Upper lobe of left lung (tissue), 6 donors: ENCODE results near the gene COMMD4. TPM values are rescaled to one million over a fixed set of nuclear protein-coding genes. Genes with fewer than 3 reads are reported as not detected.

Experiments
- ATAC-seq, 2 donors: fragments of 200-7000 bp; cut with Tn5 transposase; one replicate each; pipeline ENCODE4 v1.9.1; 2022; ENCODE audit warnings: mild to moderate bottlenecking in 2 of 2, moderate library complexity in 2 of 2; ENCODE audit not compliant: low FRiP score in 2 of 2
- DNase-seq, 2 donors: peaks; one replicate each; pipeline ENCODE4 v3.0.0-alpha.2; 2019 to 2020
- H3K27ac ChIP-seq, 4 donors: fragments of 200-600 bp; sonication (generic); one replicate each; pipeline ENCODE4 v1.5.1; 2016 to 2019
- H3K27me3 ChIP-seq, 4 donors: fragments of 200-600 bp; sonication (generic); one replicate each; pipeline ENCODE4 v1.5.1; 2017 to 2019
- H3K36me3 ChIP-seq, 4 donors: fragments of 200-600 bp; sonication (generic); one replicate each; pipeline ENCODE4 v1.5.1; 2016 to 2019
- H3K4me1 ChIP-seq, 4 donors: fragments of 200-600 bp; sonication (generic); one replicate each; pipeline ENCODE4 v1.5.1; 2018 to 2019
- H3K4me3 ChIP-seq, 4 donors: fragments of 200-600 bp; sonication (generic); one replicate each; pipeline ENCODE4 v1.5.1; 2017 to 2019; ENCODE audit warnings: mild to moderate bottlenecking in 2 of 4, moderate library complexity in 1 of 4
- H3K9me3 ChIP-seq, 4 donors: fragments of 200-600 bp; sonication (generic); one replicate each; pipeline ENCODE4 v1.5.1; 2018 to 2019
- EP300 ChIP-seq, 4 donors: sonication (generic); formaldehyde crosslinking; IDR thresholded peaks; one replicate each; pipeline ENCODE4 v1.5.1; 2017; ENCODE audit warnings: antibody characterized with exemption in 4 of 4, control low read depth in 2 of 4
- POLR2A ChIP-seq, 4 donors: fragments of 450-650 bp; IDR thresholded peaks; one replicate each; pipeline ENCODE4 v1.5.1; 2016 to 2017; ENCODE audit warnings: antibody characterized with exemption in 4 of 4, mild to moderate bottlenecking in 2 of 4
- POLR2AphosphoS5 ChIP-seq, 2 donors: sonication (generic); formaldehyde crosslinking; IDR thresholded peaks; one replicate each; pipeline ENCODE4 v1.5.1; 2017; ENCODE audit warnings: antibody characterized with exemption in 2 of 2
- WGBS, 2 donors: methylation state at CpG; one replicate each; pipeline ENCODE4 v1.1.5; 2017 to 2018; 5-methylcytosine and 5-hydroxymethylcytosine counted together
- total RNA-seq, 6 donors: library from RNA; depleted of rRNA in 4 of 6; stranded (reverse); fragments of >200 nt in 4 of 6; gene quantifications; one replicate each; pipeline versions ENCODE4 v1.1.0 to v1.2.1, GENCODE V29; 2016 to 2021
- TF ChIP-seq, protein P1 (sequence below), 6 experiments: fragments of 450-650 bp in 4 of 6; fragments of 200-600 bp in 2 of 6; sonication (generic) in 2 of 6; IDR thresholded peaks; one replicate each; pipeline ENCODE4 v1.5.1; 2016 to 2019; ENCODE audit warnings: antibody characterized with exemption in 6 of 6
- donor health status: DM: no; HTN: no; CAD: no; lungs with moderate emphysema.
- donor health status: DM: no; HTN: yes; CAD: no; lungs with severe emphysema.

COMMD4 gene
- total RNA-seq, 6 donors from 2014 or later: 28.7 to 104 (median 76.0) TPM

DNA sequence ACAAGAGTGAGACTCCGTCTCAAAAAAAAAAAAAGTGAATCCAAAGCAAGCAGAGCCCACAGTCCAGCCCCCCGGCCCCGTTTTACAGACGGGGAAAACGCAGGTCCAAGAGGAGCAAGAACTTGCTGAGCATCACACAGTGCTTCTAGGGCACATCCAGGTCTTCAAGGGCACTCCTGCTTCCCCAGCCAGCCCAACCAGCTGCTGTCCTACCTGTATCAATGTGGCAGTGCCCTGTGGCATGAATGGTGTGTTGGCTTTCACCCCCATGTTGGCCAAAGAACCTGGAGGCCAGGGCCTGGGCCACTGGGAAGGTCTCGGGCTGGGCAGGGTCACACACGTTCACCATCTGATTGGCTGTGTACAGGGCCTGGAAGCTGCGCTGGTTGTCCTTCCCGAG lies 27.9 kb downstream of the COMMD4 start:
- ATAC-seq: no peak
- Histone ChIP-seq H3K36me3 (peaks cover 6 to 86% (median 76%) of the 10 kb centered on the region in 4 donors), H3K27me3 (no peaks in the 10 kb centered on the region), H3K9me3 (no peaks in the 10 kb centered on the region), H3K27ac (no peak overlapping the region), H3K4me1 (peaks cover 5 to 16% (median 9%) of the 10 kb centered on the region in 4 donors), H3K4me3 (no peak overlapping the region)
- no peak for DNase-seq
- 89 to 90% methylated on average over 7 to 9 of the region's 9 CpGs for WGBS, 2 donors
- TF ChIP-seq, protein P1, sequence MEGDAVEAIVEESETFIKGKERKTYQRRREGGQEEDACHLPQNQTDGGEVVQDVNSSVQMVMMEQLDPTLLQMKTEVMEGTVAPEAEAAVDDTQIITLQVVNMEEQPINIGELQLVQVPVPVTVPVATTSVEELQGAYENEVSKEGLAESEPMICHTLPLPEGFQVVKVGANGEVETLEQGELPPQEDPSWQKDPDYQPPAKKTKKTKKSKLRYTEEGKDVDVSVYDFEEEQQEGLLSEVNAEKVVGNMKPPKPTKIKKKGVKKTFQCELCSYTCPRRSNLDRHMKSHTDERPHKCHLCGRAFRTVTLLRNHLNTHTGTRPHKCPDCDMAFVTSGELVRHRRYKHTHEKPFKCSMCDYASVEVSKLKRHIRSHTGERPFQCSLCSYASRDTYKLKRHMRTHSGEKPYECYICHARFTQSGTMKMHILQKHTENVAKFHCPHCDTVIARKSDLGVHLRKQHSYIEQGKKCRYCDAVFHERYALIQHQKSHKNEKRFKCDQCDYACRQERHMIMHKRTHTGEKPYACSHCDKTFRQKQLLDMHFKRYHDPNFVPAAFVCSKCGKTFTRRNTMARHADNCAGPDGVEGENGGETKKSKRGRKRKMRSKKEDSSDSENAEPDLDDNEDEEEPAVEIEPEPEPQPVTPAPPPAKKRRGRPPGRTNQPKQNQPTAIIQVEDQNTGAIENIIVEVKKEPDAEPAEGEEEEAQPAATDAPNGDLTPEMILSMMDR (IDR thresholded peaks at IDR 0.05): no peak
- no peak for TF ChIP-seq EP300 (IDR thresholded peaks at IDR 0.05)

DNA sequence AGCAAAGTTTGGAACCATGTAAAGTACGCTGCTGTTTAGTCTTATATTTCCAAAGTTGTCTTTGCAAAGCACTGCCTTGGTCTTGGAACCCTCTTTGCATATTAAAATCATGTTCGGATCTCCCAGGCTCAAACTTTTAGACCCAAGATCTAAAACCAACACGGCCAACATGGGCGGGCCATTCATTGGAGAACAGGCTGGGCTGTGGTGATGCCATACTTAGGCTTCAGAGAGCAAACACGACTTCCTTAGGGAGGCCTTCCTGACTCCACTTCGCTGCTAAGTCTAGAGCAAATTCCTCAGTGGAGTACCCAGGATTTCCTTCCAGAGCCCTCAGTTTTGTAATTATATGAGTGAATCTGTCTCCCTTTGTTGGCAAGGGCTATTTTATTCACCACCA lies 29.0 kb downstream of the COMMD4 start:
- no peak for DNase-seq
- 91 to 94% methylated on average over 6 of the region's 6 CpGs for WGBS, 2 donors

DNA sequence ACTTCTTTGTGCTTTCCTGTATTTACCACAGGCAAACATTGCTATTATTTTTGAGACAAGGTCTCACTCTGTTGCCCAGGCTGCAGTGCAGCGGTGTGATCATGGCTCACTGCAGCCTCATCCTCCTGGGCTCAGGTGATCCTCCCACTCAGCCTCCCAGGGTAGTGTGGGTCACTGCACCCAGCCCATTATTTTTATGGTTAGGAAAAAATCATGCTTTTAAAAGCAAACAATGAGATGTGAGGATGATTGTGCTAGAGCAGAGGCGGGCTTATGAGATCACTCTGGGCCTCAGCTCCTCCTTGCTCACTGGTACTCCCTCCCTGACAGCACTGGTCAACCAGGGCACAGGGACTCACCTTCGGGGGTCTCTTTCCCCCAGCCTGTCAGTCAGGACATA lies 30.3 kb downstream of the COMMD4 start:
- no peak for DNase-seq

More for the DNA sequence above, 29.0 kb downstream of the COMMD4 start:
- no peak overlapping the region for H3K4me3 ChIP-seq
- H3K27me3 ChIP-seq: no peaks in the 10 kb centered on the region
- peaks cover 6 to 75% (median 65%) of the 10 kb centered on the region in 4 donors for H3K36me3 ChIP-seq
- H3K27ac ChIP-seq: no peak overlapping the region
- peaks cover 13 to 25% (median 18%) of the 10 kb centered on the region in 4 donors for H3K4me1 ChIP-seq
- TF ChIP-seq EP300 (IDR thresholded peaks at IDR 0.05): no peak
- no peak for TF ChIP-seq POLR2AphosphoS5 (IDR thresholded peaks at IDR 0.05)
- no peak for TF ChIP-seq POLR2A (IDR thresholded peaks at IDR 0.05)
- TF ChIP-seq, protein P1 (IDR thresholded peaks at IDR 0.05): no peak
- no peaks in the 10 kb centered on the region for H3K9me3 ChIP-seq
- ATAC-seq: no peak

DNA sequence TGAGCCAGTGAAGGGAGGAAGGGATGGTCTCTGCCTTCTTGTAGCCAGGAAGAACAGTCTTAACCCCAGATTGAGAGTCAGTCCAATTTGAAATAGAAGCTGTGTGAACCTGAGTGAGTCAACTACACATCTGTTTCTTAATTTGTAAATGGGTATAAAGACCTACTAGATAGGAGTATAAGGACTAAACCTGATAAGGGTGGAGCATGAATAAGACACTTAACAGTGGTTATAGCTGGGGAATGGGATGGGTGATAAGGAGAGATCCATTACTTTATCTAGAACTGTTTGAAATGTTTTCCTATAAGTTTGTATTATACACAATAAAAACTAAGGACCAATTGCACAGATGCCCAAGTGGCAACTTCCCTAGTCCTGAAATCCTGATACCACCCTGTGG lies 31.1 kb downstream of the COMMD4 start:
- Histone ChIP-seq H3K4me3 (peak overlapping the region in 1 of 4 donors; percentile 87), H3K27ac (peak overlapping the region in 2 of 4 donors; percentile 96 to 100), H3K36me3 (peaks cover 4 to 70% (median 55%) of the 10 kb centered on the region in 4 donors), H3K4me1 (peaks cover 13 to 25% (median 18%) of the 10 kb centered on the region in 4 donors), H3K27me3 (no peaks in the 10 kb centered on the region), H3K9me3 (no peaks in the 10 kb centered on the region)
- no peak for ATAC-seq
- no peak for TF ChIP-seq POLR2A (IDR thresholded peaks at IDR 0.05)
- no peak for TF ChIP-seq POLR2AphosphoS5 (IDR thresholded peaks at IDR 0.05)
- no peak for TF ChIP-seq EP300 (IDR thresholded peaks at IDR 0.05)
- TF ChIP-seq, protein P1 (IDR thresholded peaks at IDR 0.05): no peak
- no peak for DNase-seq

More for the DNA sequence above, 30.3 kb downstream of the COMMD4 start:
- no peak overlapping the region for H3K27ac ChIP-seq
- H3K27me3 ChIP-seq: no peaks in the 10 kb centered on the region
- peaks cover 6 to 70% (median 54%) of the 10 kb centered on the region in 4 donors for H3K36me3 ChIP-seq
- H3K4me3 ChIP-seq: no peak overlapping the region
- TF ChIP-seq EP300 (IDR thresholded peaks at IDR 0.05): no peak
- TF ChIP-seq, protein P1 (IDR thresholded peaks at IDR 0.05): no peak
- TF ChIP-seq POLR2A (IDR thresholded peaks at IDR 0.05): no peak
- no peak for TF ChIP-seq POLR2AphosphoS5 (IDR thresholded peaks at IDR 0.05)
- 88 to 100% methylated on average over 2 to 3 of the region's 3 CpGs for WGBS, 2 donors
- no peaks in the 10 kb centered on the region for H3K9me3 ChIP-seq
- peaks cover 13 to 25% (median 18%) of the 10 kb centered on the region in 4 donors for H3K4me1 ChIP-seq
- ATAC-seq: no peak

DNA sequence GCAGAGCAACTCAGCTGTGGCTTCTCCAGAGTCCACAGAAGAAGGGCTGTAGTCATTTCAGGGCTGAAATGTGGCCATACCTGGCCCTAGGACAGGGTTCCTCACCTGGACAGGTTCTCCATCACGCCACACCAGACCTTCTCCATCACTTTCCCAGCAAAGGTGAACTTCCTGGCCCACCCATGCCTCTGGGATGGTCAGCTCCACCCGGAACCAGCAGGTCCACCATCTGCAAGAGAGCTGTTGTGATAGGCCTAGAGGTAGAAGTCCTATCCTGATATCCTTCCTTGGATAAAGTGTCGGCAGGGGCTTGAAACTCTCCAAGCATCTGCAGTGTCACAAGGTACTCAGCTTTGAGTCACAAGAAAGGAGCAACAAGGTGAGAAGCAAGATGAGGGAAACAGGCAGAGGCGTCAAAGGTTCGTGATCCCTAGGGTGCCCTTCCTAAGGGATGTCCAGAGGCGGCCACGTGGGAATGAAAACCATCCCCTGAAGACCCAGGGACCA lies 31.6 kb downstream of the COMMD4 start:
- WGBS, 2 donors: 39 to 50% methylated on average over 6 to 7 of the region's 7 CpGs
- TF ChIP-seq, protein P1 (IDR thresholded peaks at IDR 0.05): no peak
- TF ChIP-seq POLR2AphosphoS5 (IDR thresholded peaks at IDR 0.05) (no peak), EP300 (IDR thresholded peaks at IDR 0.05) (no peak), POLR2A (IDR thresholded peaks at IDR 0.05) (no peak)
- Histone ChIP-seq H3K27ac (peak overlapping the region; percentile 96 to 100 (median 98)), H3K36me3 (peaks cover 4 to 70% (median 53%) of the 10 kb centered on the region in 4 donors), H3K4me3 (peak overlapping the region; percentile 70 to 96 (median 84)), H3K4me1 (peaks cover 13 to 25% (median 18%) of the 10 kb centered on the region in 4 donors), H3K9me3 (no peaks in the 10 kb centered on the region), H3K27me3 (no peaks in the 10 kb centered on the region)
- ATAC-seq (no peak), DNase-seq (no peak)
